Measurements from ENCODE around the gene SPATC1L. TPM values are rescaled to one million over a fixed set of nuclear protein-coding genes. Genes with fewer than 3 reads are reported as not detected.

The SPATC1L gene
- total RNA-seq, 2 experiments from 2014 or later, result 4.7 to 8.3 TPM

GRCh38 chr21:46138383-46138970 lies 45.8 kb downstream of the SPATC1L start:
- BruUV-seq (replicated peaks), result no TSS peak
- intact Hi-C loops (cut with micrococcal nuclease; ENCODE audit: unreplicated experiment), result no loop called here

GRCh38 chr21:46137908-46138307 lies 46.4 kb downstream of the SPATC1L start:
- no peaks in the 10 kb centered on the region for H3K36me3 ChIP-seq (ENCODE audit: insufficient read depth, low read length)
- intact Hi-C loops (cut with micrococcal nuclease; ENCODE audit: unreplicated experiment), result no loop called here
- no peaks in the 10 kb centered on the region for H3K9me3 ChIP-seq (ENCODE audit: low read length)
- no peak overlapping the region for H3K27ac ChIP-seq (ENCODE audit: low read depth, low read length, poor library complexity, severe bottlenecking)
- no peaks in the 10 kb centered on the region for H3K4me1 ChIP-seq (ENCODE audit: insufficient read depth, low read length, poor library complexity, severe bottlenecking)
- POLR2A ChIA-PET, result no interaction called here
- no peak overlapping the region for H3K4me2 ChIP-seq (ENCODE audit: low read length)
- H3K4me3 ChIP-seq (ENCODE audit: low read depth, low read length, poor library complexity, severe bottlenecking), result no peak overlapping the region
- H3K9me2 ChIP-seq (ENCODE audit: insufficient read depth, low read length), result no peaks in the 10 kb centered on the region
- TF ChIP-seq, protein P1, sequence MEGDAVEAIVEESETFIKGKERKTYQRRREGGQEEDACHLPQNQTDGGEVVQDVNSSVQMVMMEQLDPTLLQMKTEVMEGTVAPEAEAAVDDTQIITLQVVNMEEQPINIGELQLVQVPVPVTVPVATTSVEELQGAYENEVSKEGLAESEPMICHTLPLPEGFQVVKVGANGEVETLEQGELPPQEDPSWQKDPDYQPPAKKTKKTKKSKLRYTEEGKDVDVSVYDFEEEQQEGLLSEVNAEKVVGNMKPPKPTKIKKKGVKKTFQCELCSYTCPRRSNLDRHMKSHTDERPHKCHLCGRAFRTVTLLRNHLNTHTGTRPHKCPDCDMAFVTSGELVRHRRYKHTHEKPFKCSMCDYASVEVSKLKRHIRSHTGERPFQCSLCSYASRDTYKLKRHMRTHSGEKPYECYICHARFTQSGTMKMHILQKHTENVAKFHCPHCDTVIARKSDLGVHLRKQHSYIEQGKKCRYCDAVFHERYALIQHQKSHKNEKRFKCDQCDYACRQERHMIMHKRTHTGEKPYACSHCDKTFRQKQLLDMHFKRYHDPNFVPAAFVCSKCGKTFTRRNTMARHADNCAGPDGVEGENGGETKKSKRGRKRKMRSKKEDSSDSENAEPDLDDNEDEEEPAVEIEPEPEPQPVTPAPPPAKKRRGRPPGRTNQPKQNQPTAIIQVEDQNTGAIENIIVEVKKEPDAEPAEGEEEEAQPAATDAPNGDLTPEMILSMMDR (conservative IDR thresholded peaks at IDR 0.05; ENCODE audit: low read length), result no peak
- no peak for TF ChIP-seq EZH2phosphoT487 (IDR thresholded peaks at IDR 0.05; ENCODE audit: borderline replicate concordance, low read depth, low read length)
- CTCF ChIA-PET (ENCODE audit: unreplicated experiment), result no interaction called here
- H4K20me1 ChIP-seq (ENCODE audit: insufficient read depth, low read length), result no peaks in the 10 kb centered on the region
- no peaks in the 10 kb centered on the region for H3K79me2 ChIP-seq (ENCODE audit: insufficient read depth, low read depth, low read length)
- no peak for DNase-seq (ENCODE audit: low spot score)
- no TSS peak for BruUV-seq (replicated peaks)
- no peak overlapping the region for H2AFZ ChIP-seq (ENCODE audit: low read length)

More at GRCh38 chr21:46138383-46138970, 45.8 kb downstream of the SPATC1L start:
- TF ChIP-seq EZH2phosphoT487 (IDR thresholded peaks at IDR 0.05; ENCODE audit: borderline replicate concordance, low read depth, low read length), result no peak
- TF ChIP-seq, protein P1 (conservative IDR thresholded peaks at IDR 0.05; ENCODE audit: low read length), result no peak
- Histone ChIP-seq H3K9me3 (ENCODE audit: low read length) (no peaks in the 10 kb centered on the region), H3K79me2 (ENCODE audit: insufficient read depth, low read depth, low read length) (no peaks in the 10 kb centered on the region), H3K4me2 (ENCODE audit: low read length) (no peak overlapping the region), H3K4me3 (ENCODE audit: low read depth, low read length, poor library complexity, severe bottlenecking) (no peak overlapping the region), H2AFZ (ENCODE audit: low read length) (no peak overlapping the region), H3K4me1 (ENCODE audit: insufficient read depth, low read length, poor library complexity, severe bottlenecking) (no peaks in the 10 kb centered on the region), H3K9me2 (ENCODE audit: insufficient read depth, low read length) (no peaks in the 10 kb centered on the region), H4K20me1 (ENCODE audit: insufficient read depth, low read length) (no peaks in the 10 kb centered on the region), H3K27ac (ENCODE audit: low read depth, low read length, poor library complexity, severe bottlenecking) (no peak overlapping the region), H3K36me3 (ENCODE audit: insufficient read depth, low read length) (no peaks in the 10 kb centered on the region)
- ChIA-PET POLR2A (no interaction called here), CTCF (ENCODE audit: unreplicated experiment) (no interaction called here)
- no peak for DNase-seq (ENCODE audit: low spot score)

DNA sequence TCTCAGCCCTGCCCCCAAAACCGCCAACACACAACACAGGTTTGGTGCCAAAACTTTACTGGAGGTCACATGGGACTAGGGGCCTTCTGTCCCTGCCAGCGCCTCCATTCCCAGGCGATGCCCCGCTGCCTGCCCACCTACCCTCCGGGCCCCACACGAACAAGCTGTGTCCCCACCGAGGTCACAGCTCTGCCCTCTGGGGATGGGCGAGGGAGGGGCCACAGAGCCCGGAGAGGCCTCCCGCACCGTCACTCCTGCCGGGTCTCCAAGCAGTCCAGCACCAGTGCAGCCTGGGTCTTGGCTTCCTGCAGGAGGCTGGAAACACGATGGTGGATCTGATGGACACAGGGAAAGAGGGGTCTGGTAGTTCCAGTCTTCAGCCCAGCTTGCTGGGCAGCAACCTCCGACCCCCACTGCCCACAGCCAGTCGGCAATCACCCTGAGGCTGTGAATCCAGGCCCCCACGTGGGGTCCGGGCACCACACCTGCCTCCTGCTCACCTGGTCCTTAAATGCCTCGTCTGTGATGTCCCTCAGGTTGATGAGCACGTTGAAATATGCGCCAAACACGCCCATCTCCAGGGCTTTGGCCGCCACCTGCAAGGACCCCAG lies 47.4 kb downstream of the SPATC1L start:
- H3K9me2 ChIP-seq (ENCODE audit: insufficient read depth, low read length), result no peaks in the 10 kb centered on the region
- no peak overlapping the region for H3K4me3 ChIP-seq (ENCODE audit: low read depth, low read length, poor library complexity, severe bottlenecking)
- H3K79me2 ChIP-seq (ENCODE audit: insufficient read depth, low read depth, low read length), result no peaks in the 10 kb centered on the region
- no peak overlapping the region for H2AFZ ChIP-seq (ENCODE audit: low read length)
- no peak overlapping the region for H3K27ac ChIP-seq (ENCODE audit: low read depth, low read length, poor library complexity, severe bottlenecking)
- no peak overlapping the region for H3K4me2 ChIP-seq (ENCODE audit: low read length)
- no peaks in the 10 kb centered on the region for H3K4me1 ChIP-seq (ENCODE audit: insufficient read depth, low read length, poor library complexity, severe bottlenecking)
- H3K9me3 ChIP-seq (ENCODE audit: low read length), result no peaks in the 10 kb centered on the region
- H4K20me1 ChIP-seq (ENCODE audit: insufficient read depth, low read length), result no peaks in the 10 kb centered on the region
- CTCF ChIA-PET (ENCODE audit: unreplicated experiment), result no interaction called here
- no peaks in the 10 kb centered on the region for H3K36me3 ChIP-seq (ENCODE audit: insufficient read depth, low read length)
- DNase-seq (ENCODE audit: low spot score), result no peak
- BruUV-seq (replicated peaks), result no TSS peak
- intact Hi-C loops (cut with micrococcal nuclease; ENCODE audit: unreplicated experiment), result no loop called here
- TF ChIP-seq, protein P1 (conservative IDR thresholded peaks at IDR 0.05; ENCODE audit: low read length), result no peak
- TF ChIP-seq EZH2phosphoT487 (IDR thresholded peaks at IDR 0.05; ENCODE audit: borderline replicate concordance, low read depth, low read length), result no peak
- POLR2A ChIA-PET, result no interaction called here

All from OCI-LY7 (cell line).